Spleen (tissue), 7 donors: ENCODE results near the gene FBN2.

Experiments used
- POLR2AphosphoS5 ChIP-seq, 3 donors: sonication (generic); formaldehyde crosslinking; IDR thresholded peaks; one replicate each; pipeline ENCODE4 v1.5.1; 2017; ENCODE audit warnings: antibody characterized with exemption in 3 of 3
- TF ChIP-seq, protein P1 (sequence below), 11 experiments: fragments of 200-600 bp in 7 of 11; fragments of 450-650 bp in 4 of 11; sonication (generic) in 4 of 11; IDR thresholded peaks in 8 of 11; conservative IDR thresholded peaks in 3 of 11; 1 replicate in 7 of 11; 2 replicates in 4 of 11; pipeline versions ENCODE4 v1.4.0 to v1.8.0; 2016 to 2021; ENCODE audit warnings: antibody characterized with exemption in 11 of 11, inconsistent platforms in 4 of 11, mild to moderate bottlenecking in 1 of 11
- donor health status: DM: no; HTN: no; CAD: no; lungs with moderate emphysema.
- donor health status: DM: no; HTN: no; CAD: no.
- donor health status: DM: no; HTN: no; CAD: no.

DNA sequence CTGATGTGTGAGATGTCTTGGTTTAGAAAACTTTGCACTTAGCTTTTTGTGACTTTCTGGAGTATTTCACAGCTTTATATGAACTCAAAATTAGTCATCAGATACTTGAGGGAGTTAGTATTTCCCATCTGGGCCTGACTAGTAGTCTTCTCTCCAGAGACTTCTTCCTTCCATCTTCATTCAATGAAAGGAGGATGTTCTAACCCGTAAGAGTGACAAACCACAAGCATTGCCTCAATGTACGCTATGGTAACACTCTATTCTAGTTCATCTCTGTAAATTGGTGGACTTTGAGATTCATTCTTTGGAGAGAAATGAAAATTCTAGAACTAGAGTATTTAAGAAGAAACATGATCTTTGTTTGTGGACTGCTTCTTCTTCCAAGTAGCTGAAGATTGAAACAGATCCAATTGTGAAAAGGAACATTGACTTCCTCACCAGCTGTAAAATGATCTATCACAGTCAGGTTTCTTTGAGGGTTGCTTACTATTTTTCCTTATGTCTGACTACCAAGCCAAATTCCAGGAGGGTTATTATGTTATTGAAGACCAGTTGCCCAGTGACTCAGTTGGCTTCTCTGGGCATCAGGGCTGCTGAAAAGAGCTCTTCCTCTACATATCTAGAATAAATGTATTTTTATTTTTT, 296.9 kb downstream of the FBN2 start:
- TF ChIP-seq, protein P1, sequence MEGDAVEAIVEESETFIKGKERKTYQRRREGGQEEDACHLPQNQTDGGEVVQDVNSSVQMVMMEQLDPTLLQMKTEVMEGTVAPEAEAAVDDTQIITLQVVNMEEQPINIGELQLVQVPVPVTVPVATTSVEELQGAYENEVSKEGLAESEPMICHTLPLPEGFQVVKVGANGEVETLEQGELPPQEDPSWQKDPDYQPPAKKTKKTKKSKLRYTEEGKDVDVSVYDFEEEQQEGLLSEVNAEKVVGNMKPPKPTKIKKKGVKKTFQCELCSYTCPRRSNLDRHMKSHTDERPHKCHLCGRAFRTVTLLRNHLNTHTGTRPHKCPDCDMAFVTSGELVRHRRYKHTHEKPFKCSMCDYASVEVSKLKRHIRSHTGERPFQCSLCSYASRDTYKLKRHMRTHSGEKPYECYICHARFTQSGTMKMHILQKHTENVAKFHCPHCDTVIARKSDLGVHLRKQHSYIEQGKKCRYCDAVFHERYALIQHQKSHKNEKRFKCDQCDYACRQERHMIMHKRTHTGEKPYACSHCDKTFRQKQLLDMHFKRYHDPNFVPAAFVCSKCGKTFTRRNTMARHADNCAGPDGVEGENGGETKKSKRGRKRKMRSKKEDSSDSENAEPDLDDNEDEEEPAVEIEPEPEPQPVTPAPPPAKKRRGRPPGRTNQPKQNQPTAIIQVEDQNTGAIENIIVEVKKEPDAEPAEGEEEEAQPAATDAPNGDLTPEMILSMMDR (IDR thresholded peaks at IDR 0.05 in 8 of 11, conservative IDR thresholded peaks at IDR 0.05 in 3 of 11) = no peak
- TF ChIP-seq POLR2AphosphoS5 (IDR thresholded peaks at IDR 0.05) = no peak
